Measurements from ENCODE around the gene TUBD1.

Gene TUBD1

DNA sequence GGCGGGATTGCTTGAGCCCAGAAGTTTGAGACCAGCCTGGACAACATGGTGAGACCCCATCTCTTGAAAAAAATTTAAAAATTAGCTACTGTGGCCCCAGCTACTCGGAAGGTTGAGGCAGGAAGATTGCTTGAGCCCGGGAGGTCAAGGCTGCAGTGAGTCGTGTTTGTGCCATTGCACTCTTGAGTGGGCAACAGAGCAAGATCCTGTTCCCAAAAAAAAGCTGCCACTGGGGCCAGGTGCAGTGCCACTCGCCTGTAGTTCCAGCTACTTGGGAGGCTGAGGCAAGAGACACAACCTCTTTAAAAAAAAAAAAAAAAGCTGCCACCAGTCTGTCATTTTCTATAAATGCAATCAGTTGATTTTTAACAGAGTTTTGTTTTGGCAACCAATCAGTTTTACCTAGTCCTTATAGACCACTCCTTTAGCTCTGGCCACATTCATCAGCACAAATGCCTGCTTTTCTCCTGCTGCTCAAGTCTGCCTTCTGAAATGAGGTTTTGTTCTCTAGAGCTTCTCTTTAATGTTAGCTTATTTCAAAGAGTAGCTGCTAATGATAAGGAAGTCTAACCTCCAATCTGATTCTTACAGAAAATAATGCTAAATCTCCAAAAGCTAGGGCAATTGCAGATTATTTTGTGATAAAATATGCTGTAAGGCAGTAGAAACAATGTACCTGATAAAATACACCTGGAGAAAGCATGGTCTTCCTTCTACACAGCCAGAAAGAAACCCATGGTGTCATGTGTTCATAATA lies 64.8 kb downstream of the TUBD1 start:
- Histone ChIP-seq H3K4me1 (peaks cover 0 to 75% (median 38%) of the 10 kb centered on the region in 4 donors), H3K4me3 (no peak overlapping the region), H3K27ac (peak overlapping the region; percentile 74 to 75), H3K36me3 (no peaks in the 10 kb centered on the region), H3K27me3 (no peaks in the 10 kb centered on the region), H3K9me3 (no peaks in the 10 kb centered on the region)
- DNase-seq, result no peak
- intact Hi-C loops (cut with DNase I; ENCODE audit: low total_unique reads), result no loop called here
- TF ChIP-seq, protein P1, sequence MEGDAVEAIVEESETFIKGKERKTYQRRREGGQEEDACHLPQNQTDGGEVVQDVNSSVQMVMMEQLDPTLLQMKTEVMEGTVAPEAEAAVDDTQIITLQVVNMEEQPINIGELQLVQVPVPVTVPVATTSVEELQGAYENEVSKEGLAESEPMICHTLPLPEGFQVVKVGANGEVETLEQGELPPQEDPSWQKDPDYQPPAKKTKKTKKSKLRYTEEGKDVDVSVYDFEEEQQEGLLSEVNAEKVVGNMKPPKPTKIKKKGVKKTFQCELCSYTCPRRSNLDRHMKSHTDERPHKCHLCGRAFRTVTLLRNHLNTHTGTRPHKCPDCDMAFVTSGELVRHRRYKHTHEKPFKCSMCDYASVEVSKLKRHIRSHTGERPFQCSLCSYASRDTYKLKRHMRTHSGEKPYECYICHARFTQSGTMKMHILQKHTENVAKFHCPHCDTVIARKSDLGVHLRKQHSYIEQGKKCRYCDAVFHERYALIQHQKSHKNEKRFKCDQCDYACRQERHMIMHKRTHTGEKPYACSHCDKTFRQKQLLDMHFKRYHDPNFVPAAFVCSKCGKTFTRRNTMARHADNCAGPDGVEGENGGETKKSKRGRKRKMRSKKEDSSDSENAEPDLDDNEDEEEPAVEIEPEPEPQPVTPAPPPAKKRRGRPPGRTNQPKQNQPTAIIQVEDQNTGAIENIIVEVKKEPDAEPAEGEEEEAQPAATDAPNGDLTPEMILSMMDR (IDR thresholded peaks at IDR 0.05), result no peak

DNA sequence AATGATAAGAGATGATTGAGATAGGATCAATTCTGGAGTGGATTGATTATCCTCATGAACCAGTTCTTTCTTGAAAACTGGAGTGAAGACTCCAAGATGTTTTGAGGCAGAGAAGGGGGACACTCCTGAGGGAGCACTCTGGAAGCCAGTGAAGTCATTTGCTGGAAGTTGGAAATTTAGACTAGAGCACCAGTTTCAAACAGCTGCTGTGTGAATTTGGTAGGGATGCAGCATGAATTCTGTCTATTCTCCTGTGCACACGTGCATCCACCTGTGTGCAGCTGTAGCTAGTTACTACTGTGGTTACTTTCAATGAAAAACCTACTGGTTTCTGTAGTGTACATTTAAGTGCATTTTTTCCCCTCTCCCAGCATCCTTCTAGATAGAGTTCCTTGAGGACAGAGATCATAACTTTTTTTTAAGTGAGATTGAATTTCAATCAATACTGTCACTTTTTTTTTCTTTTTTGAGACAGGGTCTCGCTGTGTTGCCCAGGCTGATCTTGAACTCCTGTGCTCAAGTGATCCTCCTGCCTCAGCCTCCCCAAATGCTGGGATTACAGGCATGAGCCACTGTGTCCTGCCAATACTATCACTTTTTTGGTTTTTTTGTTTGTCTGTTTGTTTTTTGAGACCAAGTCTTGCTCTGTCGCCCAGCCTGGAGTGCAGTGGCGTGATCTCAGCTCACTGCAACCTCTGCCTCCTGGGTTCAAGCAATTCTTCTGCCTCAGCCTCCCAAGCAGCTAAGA lies 65.9 kb downstream of the TUBD1 start:
- Histone ChIP-seq H3K4me1 (peaks cover 0 to 67% (median 35%) of the 10 kb centered on the region in 4 donors), H3K36me3 (no peaks in the 10 kb centered on the region), H3K9me3 (no peaks in the 10 kb centered on the region), H3K27ac (peak overlapping the region; percentile 74 to 75), H3K4me3 (no peak overlapping the region), H3K27me3 (no peaks in the 10 kb centered on the region)
- no peak for DNase-seq
- TF ChIP-seq, protein P1 (IDR thresholded peaks at IDR 0.05), result no peak
- intact Hi-C loops (cut with DNase I; ENCODE audit: low total_unique reads), result no loop called here

DNA sequence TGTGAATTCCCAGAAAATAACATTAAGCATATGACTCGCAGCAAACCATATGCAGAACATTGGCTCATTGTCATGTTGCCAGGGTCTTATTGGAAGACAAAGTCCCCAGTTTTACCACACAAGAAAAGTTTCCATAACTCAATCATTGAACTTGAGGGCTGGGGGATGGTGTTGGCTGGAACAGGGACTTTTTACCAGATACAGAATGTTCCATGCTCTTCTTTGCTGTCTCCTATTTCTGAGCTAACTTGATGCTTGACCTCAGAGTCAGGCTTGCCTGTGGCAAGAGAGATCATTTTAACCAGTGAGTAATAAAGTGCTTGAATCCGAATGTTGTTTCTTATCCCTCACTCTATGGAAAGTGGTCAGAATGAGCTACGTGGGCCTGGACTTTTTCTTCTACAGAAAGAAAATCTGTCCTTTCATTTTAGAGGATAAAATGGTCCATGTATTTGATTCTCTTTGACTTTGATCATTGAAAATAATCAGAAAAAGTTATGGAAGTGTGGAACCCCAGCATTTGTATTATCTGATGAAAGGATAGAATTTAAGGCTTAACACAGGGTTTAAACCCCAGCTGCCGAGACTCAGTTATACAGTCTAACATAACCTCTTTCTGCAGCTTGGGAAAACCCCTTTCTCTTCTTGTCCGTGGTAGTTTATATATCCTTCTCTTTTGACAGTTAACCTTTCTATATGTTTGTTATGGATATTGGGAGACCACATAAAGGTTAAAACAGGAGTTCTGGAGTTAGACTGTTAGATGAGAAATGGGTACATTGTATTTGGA lies 67.0 kb downstream of the TUBD1 start:
- Histone ChIP-seq H3K27me3 (no peaks in the 10 kb centered on the region), H3K9me3 (no peaks in the 10 kb centered on the region), H3K4me3 (no peak overlapping the region), H3K36me3 (no peaks in the 10 kb centered on the region), H3K4me1 (peaks cover 0 to 55% (median 27%) of the 10 kb centered on the region in 4 donors), H3K27ac (peak overlapping the region; percentile 74 to 75)
- TF ChIP-seq, protein P1 (IDR thresholded peaks at IDR 0.05), result no peak
- intact Hi-C loops (cut with DNase I; ENCODE audit: low total_unique reads), result no loop called here
- DNase-seq, result peak in 1 of 2 donors; percentile 51

DNA sequence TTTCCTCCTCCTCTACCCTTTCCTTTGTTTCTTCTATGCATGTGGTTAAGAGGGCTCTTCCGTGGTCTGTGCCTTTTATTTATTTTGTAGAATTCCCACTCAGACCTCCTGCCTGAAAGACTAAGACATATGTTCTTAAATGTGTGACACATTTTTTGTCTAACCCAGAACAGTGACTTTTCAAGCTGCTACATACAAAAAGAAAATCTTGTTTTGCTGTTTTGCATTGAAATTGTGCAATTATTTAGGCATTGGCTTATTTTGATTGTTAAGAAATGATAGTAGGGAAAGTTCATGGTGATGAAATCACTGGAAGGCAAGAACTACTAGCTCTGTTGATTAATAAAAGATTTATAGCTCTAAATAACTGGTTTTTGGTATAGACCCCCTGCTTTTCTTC lies 76.8 kb downstream of the TUBD1 start:
- Histone ChIP-seq H3K9me3 (no peaks in the 10 kb centered on the region), H3K36me3 (peaks cover 0 to 17% (median 13%) of the 10 kb centered on the region in 3 donors), H3K27ac (no peak overlapping the region), H3K4me1 (no peaks in the 10 kb centered on the region), H3K27me3 (no peaks in the 10 kb centered on the region), H3K4me3 (no peak overlapping the region)
- TF ChIP-seq, protein P1 (IDR thresholded peaks at IDR 0.05), result no peak
- intact Hi-C loops (cut with DNase I; ENCODE audit: low total_unique reads), result no loop called here
- DNase-seq, result no peak

DNA sequence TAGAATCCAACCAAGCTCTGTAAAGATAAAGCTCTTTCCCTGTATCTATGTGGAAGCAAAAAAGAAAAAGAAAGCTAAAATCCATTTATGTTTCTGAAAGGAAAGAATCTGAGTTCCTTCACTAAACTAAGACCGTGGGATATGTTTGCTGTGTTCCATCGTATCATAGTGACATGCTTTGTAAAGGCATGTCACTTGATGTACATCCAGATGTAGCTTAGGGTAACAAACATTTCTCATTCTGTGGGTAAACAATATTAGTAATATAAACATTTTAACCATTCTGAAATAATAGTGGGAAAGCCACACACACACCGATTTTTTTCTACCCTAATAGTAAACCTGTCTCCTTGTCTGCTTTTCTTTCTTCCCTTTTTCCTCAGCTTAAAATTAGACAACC lies 78.1 kb downstream of the TUBD1 start:
- intact Hi-C loops (cut with DNase I; ENCODE audit: low total_unique reads), result no loop called here
- TF ChIP-seq, protein P1 (IDR thresholded peaks at IDR 0.05), result no peak
- DNase-seq, result no peak
- H3K27ac ChIP-seq, result no peak overlapping the region
- no peaks in the 10 kb centered on the region for H3K27me3 ChIP-seq
- H3K4me1 ChIP-seq, result no peaks in the 10 kb centered on the region
- H3K9me3 ChIP-seq, result no peaks in the 10 kb centered on the region
- no peak overlapping the region for H3K4me3 ChIP-seq
- H3K36me3 ChIP-seq, result peaks cover 0 to 22% (median 5%) of the 10 kb centered on the region in 3 donors
